ENCODE results near the gene MROH8. TPM values are rescaled to one million over a fixed set of nuclear protein-coding genes. Genes with fewer than 3 reads are reported as not detected.

MROH8 gene
- total and polyA plus RNA-seq, 2 experiments from 2014 or later = 0.63 to 0.68 TPM

DNA sequence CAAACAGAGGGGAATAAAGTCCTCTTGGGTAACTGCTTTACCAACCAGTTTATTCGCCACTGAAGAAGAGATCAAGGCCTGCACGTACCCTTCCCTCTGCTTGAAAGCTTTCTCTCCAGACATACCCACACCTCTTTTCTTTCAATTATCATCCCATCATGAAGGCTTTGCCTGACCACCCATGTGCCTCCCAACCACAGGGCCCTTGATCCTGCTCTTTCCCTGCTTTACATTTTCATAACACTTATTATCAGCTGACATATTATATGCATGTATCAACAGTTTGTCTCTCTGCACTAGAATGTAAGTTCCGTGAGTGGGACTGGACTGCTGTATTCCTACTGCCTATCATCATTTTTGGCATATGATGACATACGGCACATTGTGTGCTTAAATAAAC, 21.1 kb downstream of the MROH8 start:
- Mint-ChIP-seq H3K27ac (no peak overlapping the region), H3K4me1 (no peaks in the 10 kb centered on the region), H3K36me3 (ENCODE audit: low read depth) (no peaks in the 10 kb centered on the region), H3K27me3 (ENCODE audit: insufficient read depth, low read depth, poor library complexity) (peaks cover 4% of the 10 kb centered on the region), H3K9me3 (no peaks in the 10 kb centered on the region), H3K4me3 (no peak overlapping the region; the same call in 2 of the 3 replicates)
- DNase-seq (ENCODE audit: low spot score) (no peak), ATAC-seq (no peak)
- Histone ChIP-seq H3K4me1 (ENCODE audit: insufficient read depth) (no peaks in the 10 kb centered on the region), H3K79me2 (replicated peaks; ENCODE audit: insufficient read depth) (no peaks in the 10 kb centered on the region), H3K27ac (ENCODE audit: low read depth) (no peak overlapping the region), H3K9me2 (ENCODE audit: insufficient read depth) (no peaks in the 10 kb centered on the region), H3K4me3 (no peak overlapping the region), H2AFZ (no peak overlapping the region), H3K27me3 (ENCODE audit: insufficient read depth) (no peaks in the 10 kb centered on the region), H3K4me2 (no peak overlapping the region), H4K20me1 (replicated peaks; ENCODE audit: insufficient read depth) (no peaks in the 10 kb centered on the region), H3K36me3 (ENCODE audit: insufficient read depth) (no peaks in the 10 kb centered on the region), H3F3A (replicated peaks; ENCODE audit: low read depth) (no peaks in the 10 kb centered on the region)
- no peak for TF ChIP-seq ZNF114 (CRISPR knock-in tag; IDR thresholded peaks at IDR 0.05)
- TF ChIP-seq, protein P1, sequence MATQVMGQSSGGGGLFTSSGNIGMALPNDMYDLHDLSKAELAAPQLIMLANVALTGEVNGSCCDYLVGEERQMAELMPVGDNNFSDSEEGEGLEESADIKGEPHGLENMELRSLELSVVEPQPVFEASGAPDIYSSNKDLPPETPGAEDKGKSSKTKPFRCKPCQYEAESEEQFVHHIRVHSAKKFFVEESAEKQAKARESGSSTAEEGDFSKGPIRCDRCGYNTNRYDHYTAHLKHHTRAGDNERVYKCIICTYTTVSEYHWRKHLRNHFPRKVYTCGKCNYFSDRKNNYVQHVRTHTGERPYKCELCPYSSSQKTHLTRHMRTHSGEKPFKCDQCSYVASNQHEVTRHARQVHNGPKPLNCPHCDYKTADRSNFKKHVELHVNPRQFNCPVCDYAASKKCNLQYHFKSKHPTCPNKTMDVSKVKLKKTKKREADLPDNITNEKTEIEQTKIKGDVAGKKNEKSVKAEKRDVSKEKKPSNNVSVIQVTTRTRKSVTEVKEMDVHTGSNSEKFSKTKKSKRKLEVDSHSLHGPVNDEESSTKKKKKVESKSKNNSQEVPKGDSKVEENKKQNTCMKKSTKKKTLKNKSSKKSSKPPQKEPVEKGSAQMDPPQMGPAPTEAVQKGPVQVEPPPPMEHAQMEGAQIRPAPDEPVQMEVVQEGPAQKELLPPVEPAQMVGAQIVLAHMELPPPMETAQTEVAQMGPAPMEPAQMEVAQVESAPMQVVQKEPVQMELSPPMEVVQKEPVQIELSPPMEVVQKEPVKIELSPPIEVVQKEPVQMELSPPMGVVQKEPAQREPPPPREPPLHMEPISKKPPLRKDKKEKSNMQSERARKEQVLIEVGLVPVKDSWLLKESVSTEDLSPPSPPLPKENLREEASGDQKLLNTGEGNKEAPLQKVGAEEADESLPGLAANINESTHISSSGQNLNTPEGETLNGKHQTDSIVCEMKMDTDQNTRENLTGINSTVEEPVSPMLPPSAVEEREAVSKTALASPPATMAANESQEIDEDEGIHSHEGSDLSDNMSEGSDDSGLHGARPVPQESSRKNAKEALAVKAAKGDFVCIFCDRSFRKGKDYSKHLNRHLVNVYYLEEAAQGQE (IDR thresholded peaks at IDR 0.05; ENCODE audit: unreplicated experiment) = no peak
- TF ChIP-seq, protein P2, sequence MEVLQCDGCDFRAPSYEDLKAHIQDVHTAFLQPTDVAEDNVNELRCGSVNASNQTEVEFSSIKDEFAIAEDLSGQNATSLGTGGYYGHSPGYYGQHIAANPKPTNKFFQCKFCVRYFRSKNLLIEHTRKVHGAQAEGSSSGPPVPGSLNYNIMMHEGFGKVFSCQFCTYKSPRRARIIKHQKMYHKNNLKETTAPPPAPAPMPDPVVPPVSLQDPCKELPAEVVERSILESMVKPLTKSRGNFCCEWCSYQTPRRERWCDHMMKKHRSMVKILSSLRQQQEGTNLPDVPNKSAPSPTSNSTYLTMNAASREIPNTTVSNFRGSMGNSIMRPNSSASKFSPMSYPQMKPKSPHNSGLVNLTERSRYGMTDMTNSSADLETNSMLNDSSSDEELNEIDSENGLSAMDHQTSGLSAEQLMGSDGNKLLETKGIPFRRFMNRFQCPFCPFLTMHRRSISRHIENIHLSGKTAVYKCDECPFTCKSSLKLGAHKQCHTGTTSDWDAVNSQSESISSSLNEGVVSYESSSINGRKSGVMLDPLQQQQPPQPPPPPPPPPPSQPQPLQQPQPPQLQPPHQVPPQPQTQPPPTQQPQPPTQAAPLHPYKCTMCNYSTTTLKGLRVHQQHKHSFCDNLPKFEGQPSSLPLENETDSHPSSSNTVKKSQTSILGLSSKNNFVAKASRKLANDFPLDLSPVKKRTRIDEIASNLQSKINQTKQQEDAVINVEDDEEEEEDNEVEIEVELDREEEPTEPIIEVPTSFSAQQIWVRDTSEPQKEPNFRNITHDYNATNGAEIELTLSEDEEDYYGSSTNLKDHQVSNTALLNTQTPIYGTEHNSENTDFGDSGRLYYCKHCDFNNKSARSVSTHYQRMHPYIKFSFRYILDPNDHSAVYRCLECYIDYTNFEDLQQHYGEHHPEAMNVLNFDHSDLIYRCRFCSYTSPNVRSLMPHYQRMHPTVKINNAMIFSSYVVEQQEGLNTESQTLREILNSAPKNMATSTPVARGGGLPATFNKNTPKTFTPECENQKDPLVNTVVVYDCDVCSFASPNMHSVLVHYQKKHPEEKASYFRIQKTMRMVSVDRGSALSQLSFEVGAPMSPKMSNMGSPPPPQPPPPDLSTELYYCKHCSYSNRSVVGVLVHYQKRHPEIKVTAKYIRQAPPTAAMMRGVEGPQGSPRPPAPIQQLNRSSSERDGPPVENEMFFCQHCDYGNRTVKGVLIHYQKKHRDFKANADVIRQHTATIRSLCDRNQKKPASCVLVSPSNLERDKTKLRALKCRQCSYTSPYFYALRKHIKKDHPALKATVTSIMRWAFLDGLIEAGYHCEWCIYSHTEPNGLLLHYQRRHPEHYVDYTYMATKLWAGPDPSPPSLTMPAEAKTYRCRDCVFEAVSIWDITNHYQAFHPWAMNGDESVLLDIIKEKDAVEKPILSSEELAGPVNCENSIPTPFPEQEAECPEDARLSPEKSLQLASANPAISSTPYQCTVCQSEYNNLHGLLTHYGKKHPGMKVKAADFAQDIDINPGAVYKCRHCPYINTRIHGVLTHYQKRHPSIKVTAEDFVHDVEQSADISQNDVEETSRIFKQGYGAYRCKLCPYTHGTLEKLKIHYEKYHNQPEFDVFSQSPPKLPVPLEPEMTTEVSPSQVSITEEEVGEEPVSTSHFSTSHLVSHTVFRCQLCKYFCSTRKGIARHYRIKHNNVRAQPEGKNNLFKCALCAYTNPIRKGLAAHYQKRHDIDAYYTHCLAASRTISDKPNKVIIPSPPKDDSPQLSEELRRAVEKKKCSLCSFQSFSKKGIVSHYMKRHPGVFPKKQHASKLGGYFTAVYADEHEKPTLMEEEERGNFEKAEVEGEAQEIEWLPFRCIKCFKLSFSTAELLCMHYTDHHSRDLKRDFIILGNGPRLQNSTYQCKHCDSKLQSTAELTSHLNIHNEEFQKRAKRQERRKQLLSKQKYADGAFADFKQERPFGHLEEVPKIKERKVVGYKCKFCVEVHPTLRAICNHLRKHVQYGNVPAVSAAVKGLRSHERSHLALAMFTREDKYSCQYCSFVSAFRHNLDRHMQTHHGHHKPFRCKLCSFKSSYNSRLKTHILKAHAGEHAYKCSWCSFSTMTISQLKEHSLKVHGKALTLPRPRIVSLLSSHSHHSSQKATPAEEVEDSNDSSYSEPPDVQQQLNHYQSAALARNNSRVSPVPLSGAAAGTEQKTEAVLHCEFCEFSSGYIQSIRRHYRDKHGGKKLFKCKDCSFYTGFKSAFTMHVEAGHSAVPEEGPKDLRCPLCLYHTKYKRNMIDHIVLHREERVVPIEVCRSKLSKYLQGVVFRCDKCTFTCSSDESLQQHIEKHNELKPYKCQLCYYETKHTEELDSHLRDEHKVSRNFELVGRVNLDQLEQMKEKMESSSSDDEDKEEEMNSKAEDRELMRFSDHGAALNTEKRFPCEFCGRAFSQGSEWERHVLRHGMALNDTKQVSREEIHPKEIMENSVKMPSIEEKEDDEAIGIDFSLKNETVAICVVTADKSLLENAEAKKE (CRISPR knock-in tag; IDR thresholded peaks at IDR 0.05) = no peak
- TF ChIP-seq EZH2 (IDR thresholded peaks at IDR 0.05; ENCODE audit: low read depth, unreplicated experiment) = no peak
- TF ChIP-seq CREB1 (CRISPR knock-in tag; IDR thresholded peaks at IDR 0.05; ENCODE audit: low read depth) = no peak
- no peak for TF ChIP-seq POLR2AphosphoS5 (IDR thresholded peaks at IDR 0.05; ENCODE audit: low read depth)
- no peak for TF ChIP-seq EZH2phosphoT487 (IDR thresholded peaks at IDR 0.05; ENCODE audit: unreplicated experiment)
- TF ChIP-seq, protein P3, sequence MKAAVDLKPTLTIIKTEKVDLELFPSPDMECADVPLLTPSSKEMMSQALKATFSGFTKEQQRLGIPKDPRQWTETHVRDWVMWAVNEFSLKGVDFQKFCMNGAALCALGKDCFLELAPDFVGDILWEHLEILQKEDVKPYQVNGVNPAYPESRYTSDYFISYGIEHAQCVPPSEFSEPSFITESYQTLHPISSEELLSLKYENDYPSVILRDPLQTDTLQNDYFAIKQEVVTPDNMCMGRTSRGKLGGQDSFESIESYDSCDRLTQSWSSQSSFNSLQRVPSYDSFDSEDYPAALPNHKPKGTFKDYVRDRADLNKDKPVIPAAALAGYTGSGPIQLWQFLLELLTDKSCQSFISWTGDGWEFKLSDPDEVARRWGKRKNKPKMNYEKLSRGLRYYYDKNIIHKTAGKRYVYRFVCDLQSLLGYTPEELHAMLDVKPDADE (IDR thresholded peaks at IDR 0.05) = no peak
- TF ChIP-seq, protein P4, sequence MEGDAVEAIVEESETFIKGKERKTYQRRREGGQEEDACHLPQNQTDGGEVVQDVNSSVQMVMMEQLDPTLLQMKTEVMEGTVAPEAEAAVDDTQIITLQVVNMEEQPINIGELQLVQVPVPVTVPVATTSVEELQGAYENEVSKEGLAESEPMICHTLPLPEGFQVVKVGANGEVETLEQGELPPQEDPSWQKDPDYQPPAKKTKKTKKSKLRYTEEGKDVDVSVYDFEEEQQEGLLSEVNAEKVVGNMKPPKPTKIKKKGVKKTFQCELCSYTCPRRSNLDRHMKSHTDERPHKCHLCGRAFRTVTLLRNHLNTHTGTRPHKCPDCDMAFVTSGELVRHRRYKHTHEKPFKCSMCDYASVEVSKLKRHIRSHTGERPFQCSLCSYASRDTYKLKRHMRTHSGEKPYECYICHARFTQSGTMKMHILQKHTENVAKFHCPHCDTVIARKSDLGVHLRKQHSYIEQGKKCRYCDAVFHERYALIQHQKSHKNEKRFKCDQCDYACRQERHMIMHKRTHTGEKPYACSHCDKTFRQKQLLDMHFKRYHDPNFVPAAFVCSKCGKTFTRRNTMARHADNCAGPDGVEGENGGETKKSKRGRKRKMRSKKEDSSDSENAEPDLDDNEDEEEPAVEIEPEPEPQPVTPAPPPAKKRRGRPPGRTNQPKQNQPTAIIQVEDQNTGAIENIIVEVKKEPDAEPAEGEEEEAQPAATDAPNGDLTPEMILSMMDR (conservative IDR thresholded peaks at IDR 0.05; ENCODE audit: low read depth in 2 of 2) = no peak
- no peak for TF ChIP-seq STAT1 (IDR thresholded peaks at IDR 0.05; ENCODE audit: unreplicated experiment)
- TF ChIP-seq JUNB (IDR thresholded peaks at IDR 0.05; ENCODE audit: unreplicated experiment) = no peak
- no peak for TF ChIP-seq ZNF331 (CRISPR knock-in tag; IDR thresholded peaks at IDR 0.05; ENCODE audit: low read depth)
- TF ChIP-seq NANOG (IDR thresholded peaks at IDR 0.05; ENCODE audit: borderline replicate concordance) = no peak
